22Rv1 (cell line): ENCODE data around the gene SGSH.

Source experiments
- H3K27ac ChIP-seq: fragments of 450-650 bp; 2 replicates; pipeline ENCODE4 v1.5.1; 2017
- CTCF ChIP-seq: fragments of 450-650 bp; IDR thresholded peaks from 2 replicates; pipeline ENCODE4 v1.5.1; 2017; ENCODE audit warnings: mild to moderate bottlenecking
- ZFX ChIP-seq: fragments of 450-650 bp; IDR thresholded peaks from 2 replicates; pipeline ENCODE4 v1.6.1; 2017; ENCODE audit warnings: antibody characterized with exemption, borderline replicate concordance

SGSH gene

DNA sequence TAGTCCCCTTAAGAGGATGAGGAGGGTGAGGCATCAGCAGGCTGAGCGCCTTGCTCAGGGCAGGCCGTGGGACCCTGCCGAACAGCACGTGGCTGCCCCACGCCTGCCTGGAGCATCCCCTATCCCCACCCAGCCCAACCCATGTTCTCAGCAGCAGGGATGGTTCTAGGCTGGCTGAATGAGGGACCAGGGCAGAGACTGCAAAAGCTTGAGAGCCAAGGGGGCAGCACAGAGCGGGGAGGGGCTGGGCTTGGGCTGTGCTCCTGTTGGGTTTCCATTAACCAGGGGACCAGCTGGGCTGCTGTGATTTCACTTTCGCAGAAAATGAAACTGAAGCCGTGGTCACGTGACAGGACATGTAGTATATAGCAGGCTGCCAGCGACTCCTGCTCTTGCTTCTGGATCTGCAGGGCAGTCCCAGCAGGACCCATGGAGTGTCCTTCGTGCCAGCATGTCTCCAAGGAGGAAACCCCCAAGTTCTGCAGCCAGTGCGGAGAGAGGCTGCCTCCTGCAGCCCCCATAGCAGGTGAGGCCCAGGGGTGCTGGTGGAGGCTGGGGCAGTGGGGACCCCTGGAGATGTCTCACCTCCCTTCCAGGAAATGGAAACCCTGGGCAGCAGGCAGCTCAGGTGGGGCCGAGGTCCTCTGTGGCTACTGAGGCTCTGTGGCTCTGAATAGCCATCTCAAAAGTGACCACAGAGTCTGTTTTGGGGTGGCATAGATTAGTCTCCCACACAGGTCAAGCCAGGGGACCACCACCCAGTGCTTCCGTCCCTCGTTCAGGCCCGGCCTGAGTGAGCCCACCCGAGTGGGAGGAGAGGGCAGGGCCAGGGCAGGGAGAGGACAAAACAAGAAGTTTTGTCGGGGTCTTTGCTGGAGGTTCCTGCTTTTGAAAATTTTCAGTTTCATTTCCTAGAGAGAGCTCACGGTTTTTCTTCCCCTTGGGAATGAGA lies 43.4 kb upstream of the SGSH start:
- no peak for TF ChIP-seq CTCF
- no peak for TF ChIP-seq ZFX
- no peak overlapping the region for H3K27ac ChIP-seq

DNA sequence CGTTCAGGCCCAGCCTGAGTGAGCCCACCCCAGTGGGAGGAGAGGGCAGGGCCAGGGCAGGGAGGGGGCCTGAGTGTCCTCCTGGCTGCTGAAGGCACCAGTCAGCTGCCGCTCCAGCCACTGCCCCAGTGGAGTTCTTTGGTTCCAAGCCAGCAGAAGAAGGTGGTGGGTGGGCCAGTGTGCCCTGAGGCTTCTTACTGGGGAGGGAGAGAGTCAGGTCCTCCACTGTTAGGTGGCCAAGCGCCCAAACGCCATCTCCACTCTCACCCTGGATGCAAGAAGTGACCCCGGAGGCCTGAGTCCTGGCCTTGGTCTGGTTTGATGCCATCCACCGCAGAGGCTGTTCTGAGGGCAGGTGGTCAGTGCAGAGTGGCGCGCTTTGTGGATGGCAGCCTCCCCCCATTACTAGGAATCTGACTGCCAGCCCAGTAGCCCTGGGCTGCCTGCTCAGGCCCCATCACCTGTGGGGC lies 42.7 kb upstream of the SGSH start:
- H3K27ac ChIP-seq = peak overlapping the region; percentile 84; the same call in 1 of the 2 replicates
- TF ChIP-seq CTCF = no peak

DNA sequence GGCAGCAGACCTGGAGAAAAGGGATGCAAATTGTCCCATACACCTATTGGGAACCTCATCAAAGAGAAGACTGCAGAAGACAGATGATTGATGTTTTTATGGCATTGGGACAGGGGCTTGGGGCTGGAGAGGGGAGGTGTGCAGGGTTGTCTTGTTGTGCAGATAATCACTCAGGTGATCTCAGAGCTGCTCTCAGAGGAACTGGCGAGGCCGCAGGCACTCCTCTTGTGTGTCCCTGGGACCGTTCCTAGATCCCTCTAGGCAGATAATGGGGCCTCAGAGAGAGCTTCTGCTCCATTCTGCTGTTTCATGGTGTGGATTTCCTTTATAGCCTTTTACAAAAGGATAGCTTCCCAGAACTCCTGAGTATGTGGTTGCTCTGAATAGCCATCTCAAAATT lies 42.2 kb upstream of the SGSH start:
- H3K27ac ChIP-seq = peak overlapping the region; percentile 84; the same call in 1 of the 2 replicates
- TF ChIP-seq ZFX (no peak), CTCF (no peak)

DNA sequence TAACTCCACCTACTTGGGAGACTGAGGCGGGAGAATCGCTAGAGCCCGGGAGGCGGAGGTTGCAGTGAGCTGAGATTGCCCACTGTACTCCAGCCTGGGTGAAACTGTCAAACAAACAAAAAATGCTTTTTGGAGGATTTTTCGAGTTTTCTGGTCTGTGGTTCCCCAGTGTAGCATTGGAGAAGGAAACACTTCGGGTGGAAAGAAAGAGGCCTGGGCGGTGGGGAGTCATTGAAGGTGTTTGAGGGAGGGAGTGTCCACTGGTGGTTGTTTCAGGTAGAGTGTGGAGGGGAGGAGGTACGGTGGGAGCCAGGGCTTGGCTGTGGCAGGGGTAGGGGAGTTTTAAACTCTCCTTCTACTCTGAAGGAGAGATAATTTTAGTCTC lies 41.8 kb upstream of the SGSH start:
- TF ChIP-seq CTCF (no peak), ZFX (no peak)
- H3K27ac ChIP-seq = peak overlapping the region; percentile 84

- peak overlapping the region; percentile 84 for H3K27ac ChIP-seq
- no peak for TF ChIP-seq CTCF
- TF ChIP-seq ZFX = no peak
Observed at GRCh38 chr17:80261159-80261894, 41.2 kb upstream of the SGSH start.

- H3K27ac ChIP-seq = peak within 1 kb of the TSS; percentile 84
- TF ChIP-seq CTCF (no peak), ZFX (no peak)
Observed at GRCh38 chr17:80260791-80261158, 40.6 kb upstream of the SGSH start, which contains the start of gene RNF213. Gene RNF213, plus strand, starts transcription at chr17:80260852. Its CDS starts 2,830 bp downstream, at chr17:80263682.

DNA sequence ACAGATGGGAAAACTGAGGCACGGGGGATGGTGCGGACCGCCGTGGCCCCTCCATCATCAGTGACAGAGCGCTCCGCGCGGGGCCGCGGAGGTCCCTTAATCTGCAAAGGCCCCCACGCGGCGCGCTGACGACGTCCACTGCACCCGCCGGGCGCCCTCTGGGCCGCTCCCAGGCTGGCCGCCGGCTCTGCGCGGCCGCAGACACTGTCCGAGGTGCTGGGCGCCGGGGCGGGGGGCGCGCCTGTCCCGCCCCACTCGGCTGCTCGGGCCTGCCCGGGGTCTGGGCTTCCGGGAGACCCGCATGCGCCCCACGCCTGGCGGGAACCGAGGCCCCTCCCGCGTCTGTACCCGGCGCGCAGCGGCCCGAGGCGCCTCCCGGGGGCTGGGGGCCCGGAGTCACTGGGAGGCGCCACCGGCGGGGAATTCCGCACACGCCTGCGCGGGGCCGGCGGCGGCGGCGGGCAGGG lies 40.0 kb upstream of the SGSH start:
- peak overlapping the region; percentile 83 for H3K27ac ChIP-seq
- TF ChIP-seq ZFX (no peak), CTCF (no peak)
